H1 (cell line): ENCODE measurements around the gene TNRC6B. TPM values are rescaled to one million over a fixed set of nuclear protein-coding genes. Genes with fewer than 3 reads are reported as not detected.

Source experiments
- BACH1 ChIP-seq: IDR thresholded peaks from 2 replicates; pipeline ENCODE4 v1.6.1; 2012; ENCODE audit warnings: low read length, improper control_type of control experiment
- KDM1A ChIP-seq: fragments of 200-600, 300-600 bp; sonication (generic); IDR thresholded peaks from 2 replicates; pipeline ENCODE4 v1.7.1; 2016; ENCODE audit warnings: mild to moderate bottlenecking, low read length, borderline replicate concordance
- SP2 ChIP-seq: IDR thresholded peaks from 2 replicates; pipeline ENCODE4 v1.6.1; 2012; ENCODE audit warnings: mild to moderate bottlenecking, low read length, inconsistent platforms
- polyA plus RNA-seq, 7 experiments: library from polyadenylated mRNA; depleted of rRNA in 3 of 7; stranded (reverse) in 5 of 7; unstranded in 2 of 7; fragments of >200 nt in 5 of 7; fragments of 200-250 nt in 2 of 7; gene quantifications; 1 replicate in 5 of 7; 2 replicates in 1 of 7; 4 replicates in 1 of 7; pipeline versions ENCODE4 v1.2.1 to v1.2.3, GENCODE V29; 2011 to 2013; ENCODE audit warnings: missing spikeins in 2 of 7, mixed read lengths in 2 of 7
- total RNA-seq: library from RNA; stranded (reverse); fragmentation: NEBNext Ultra II Directional; extraction: Animal tissue kit (Norgen Biotek cat#: 25700); gene quantifications from 2 replicates; pipeline ENCODE4 v1.2.1, GENCODE V29; 2021

The TNRC6B gene
- total and polyA plus RNA-seq, 2 of the 8 experiments (the other 6 are each of a cell fraction or from before 2014, with no cell fraction given): 12.5 to 48.9 TPM

DNA sequence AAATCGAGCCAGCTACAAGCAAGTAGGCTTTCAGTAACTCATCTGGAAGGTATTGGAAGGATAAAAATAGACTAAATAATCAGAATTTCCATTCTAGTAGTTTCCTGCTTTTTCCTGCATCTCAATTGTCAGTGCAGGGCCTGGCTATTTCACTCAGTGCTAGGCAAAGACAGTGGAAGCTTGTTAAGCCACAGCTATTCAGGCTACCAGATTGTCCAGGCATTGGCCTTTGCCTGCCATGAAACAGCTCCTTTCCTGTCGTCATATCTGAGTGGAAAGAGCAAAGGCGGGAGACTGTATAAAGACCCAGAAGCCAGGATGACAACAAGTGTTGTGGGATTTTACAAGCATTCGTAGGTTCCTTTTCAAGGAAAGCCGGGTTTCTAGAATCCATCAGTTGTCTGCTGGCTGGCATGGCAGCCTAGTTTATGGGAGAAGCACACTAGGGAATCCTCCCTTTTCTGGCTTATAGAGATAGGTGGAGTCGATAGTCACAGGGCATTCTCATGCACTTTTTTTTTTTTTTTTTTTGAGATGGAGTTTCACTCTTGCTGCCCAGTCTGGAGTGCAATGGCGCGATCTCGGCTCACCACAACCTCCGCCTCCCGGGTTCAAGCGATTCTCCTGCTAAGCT lies 2.0 kb upstream of the TNRC6B start (continued):
- no peak for TF ChIP-seq BACH1
- no peak for TF ChIP-seq KDM1A
- TF ChIP-seq SP2: no peak
